Left hindlimb (tissue), 1 donor: ENCODE results near the gene ARHGAP30.
"Not testable (repeated sequence)": the region's sequence is repeated elsewhere in the genome, so short reads cannot be mapped to it uniquely, and the experiment has no call there.

Experiments used
- DNase-seq: peaks from one replicate; pipeline ENCODE4 v3.0.0-alpha.2; 2018

Gene ARHGAP30

GRCh38 chr1:161037661-161038522, 31.8 kb downstream of the ARHGAP30 start:
- DNase-seq, result no peak

DNA sequence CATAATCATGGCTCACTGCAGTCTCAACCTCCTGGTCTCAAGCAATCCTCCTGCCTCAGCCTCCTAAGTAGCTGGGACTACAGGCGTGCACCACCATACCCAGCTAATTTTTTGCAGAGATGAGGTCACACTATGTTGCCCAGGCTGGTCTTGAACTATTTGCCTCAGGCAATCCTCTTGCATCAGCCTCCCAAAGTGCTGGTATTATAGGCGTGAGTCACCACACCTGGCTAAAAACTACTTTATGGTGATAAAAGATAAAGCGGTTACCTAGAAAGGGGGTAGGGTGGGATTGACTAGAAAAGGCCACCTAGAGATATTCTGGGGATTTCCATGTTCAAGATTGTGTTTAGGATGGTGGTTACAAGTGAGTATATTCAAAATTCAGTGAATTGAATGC, 35.9 kb downstream of the ARHGAP30 start:
- DNase-seq, result no peak

GRCh38 chr1:161032409-161032808, 37.3 kb downstream of the ARHGAP30 start:
- no peak for DNase-seq

DNA sequence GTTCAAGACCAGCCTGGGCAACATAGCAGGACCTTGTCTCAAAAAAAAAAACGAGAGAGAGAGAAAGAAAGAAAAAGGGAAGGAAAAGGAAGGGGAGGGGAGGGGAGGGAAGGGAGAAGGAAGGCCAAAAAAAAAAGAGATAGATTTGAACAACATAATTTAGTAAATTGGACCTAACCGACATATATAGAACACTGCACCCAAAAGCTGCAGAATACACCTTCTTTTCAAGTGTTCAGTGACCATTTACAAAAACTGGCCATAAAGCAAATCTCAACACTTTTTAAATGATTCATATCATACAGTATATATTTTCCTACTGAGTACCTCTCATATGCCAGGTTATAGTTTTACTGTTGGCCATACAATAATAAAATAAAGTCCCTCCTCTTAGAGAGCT, 37.8 kb downstream of the ARHGAP30 start:
- no peak for DNase-seq

GRCh38 chr1:161029466-161029865, 40.2 kb downstream of the ARHGAP30 start:
- DNase-seq, result not testable (repeated sequence)

GRCh38 chr1:161026954-161027353, 42.7 kb downstream of the ARHGAP30 start:
- not testable (repeated sequence) for DNase-seq

DNA sequence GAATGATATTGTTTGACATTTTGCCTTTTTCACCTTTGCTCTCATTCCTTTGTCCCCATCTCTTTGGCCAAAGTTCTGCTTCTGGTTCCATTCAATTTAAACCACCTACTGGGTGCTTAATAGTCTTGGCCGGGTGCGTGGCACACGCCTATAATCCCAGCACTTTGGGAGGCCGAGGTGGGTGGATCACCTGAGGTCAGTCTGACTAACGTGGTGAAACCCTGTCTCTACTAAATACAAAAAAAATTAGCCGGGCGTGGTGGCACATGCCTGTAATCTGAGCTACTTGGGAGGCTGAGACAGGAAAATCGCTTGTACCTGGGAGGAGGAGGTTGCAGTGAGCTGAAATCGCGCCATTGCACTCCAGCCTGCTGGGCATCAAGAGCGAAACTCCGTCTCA, 47.3 kb downstream of the ARHGAP30 start:
- DNase-seq, result not testable (repeated sequence)

DNA sequence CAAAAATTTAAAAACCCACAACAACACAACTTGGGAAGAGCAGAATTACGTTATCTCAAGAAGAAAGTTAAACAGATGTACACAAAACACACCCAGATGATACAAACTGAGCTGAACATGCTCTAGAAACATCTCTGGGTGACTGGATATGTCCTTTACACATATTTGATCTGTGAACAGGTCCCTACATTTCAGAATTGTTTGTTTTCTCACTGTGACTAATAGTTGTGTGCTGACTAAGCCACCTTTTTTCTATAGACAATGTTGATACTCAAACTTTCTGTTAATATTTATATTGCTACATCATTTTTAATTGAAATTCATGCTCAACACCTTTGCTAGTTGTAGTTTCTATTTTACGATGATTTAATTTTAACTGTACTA, 47.7 kb downstream of the ARHGAP30 start:
- no peak for DNase-seq

- DNase-seq, result peak; percentile 59
Observed at GRCh38 chr1:161021165-161021969, 48.3 kb downstream of the ARHGAP30 start.

GRCh38 chr1:161020509-161021164, 49.1 kb downstream of the ARHGAP30 start, which contains the start of gene F11R:
F11R (minus strand) TSS chr1:161021152; CDS start chr1:161021073, 79 bp downstream.
- no peak for DNase-seq

GRCh38 chr1:161019751-161020495, 49.8 kb downstream of the ARHGAP30 start:
- no peak for DNase-seq

GRCh38 chr1:161019111-161019660, 50.5 kb downstream of the ARHGAP30 start:
- not testable (repeated sequence) for DNase-seq

- DNase-seq, result no peak
Observed at GRCh38 chr1:161018631-161018930, 51.1 kb downstream of the ARHGAP30 start.

- no peak for DNase-seq
Observed at GRCh38 chr1:161017756-161018630, 51.7 kb downstream of the ARHGAP30 start.

GRCh38 chr1:161017181-161017580, 52.5 kb downstream of the ARHGAP30 start:
- DNase-seq, result not testable (repeated sequence)

DNA sequence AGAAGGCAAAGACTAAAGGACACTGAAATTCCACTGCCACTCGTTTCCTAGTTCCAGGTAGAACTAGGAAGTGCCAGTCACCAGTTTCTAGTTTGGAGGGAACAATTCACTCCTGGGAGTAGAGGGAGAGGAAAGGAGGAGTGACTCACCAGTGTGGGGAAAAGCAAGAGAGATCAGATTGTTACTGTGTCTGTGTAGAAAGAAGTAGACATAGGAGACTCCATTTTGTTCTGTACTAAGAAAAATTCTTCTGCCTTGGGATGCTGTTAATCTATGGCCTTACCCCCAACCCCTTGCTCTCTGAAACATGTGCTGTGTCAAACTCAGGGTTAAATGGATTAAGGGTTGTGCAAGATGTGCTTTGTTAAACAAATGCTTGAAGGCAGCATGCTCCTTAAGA, 53.0 kb downstream of the ARHGAP30 start:
- DNase-seq, result not testable (repeated sequence)

DNA sequence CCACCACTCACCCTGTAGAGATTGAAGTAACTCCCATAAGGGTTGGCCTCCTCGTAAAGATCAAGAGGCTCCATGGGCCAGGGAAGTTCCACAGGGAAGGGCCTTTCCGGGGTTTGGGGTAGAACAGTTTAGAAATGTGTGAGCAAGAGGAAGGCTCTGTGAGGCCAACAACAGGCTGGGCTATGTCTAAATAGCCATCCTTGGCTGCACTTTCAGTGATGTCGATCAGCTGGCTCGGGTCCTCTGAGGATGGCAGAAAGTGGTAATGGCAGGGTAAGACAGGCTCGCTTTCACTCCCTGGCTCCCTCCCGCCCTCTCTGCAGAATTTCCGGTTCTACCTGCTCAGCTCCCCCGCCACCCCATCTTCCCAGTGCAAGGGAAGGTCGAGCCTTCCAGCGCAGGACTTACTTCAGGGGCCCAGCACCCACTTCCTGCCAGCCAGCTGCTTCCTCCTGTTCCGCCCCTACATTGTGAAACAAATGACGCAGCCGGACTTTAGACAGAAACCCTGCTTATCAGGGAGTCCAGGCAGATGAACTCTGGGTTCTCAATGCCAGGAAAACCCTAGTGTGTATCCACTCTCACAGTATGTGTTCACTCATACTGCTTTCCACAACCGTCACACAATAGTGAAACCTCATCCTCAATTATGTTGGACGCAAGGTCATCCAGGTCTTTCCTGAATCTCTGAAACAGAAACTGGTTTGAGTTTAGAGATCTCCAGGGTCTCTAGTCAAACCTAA, 56.0 kb downstream of the ARHGAP30 start:
- peak; percentile 63 for DNase-seq

DNA sequence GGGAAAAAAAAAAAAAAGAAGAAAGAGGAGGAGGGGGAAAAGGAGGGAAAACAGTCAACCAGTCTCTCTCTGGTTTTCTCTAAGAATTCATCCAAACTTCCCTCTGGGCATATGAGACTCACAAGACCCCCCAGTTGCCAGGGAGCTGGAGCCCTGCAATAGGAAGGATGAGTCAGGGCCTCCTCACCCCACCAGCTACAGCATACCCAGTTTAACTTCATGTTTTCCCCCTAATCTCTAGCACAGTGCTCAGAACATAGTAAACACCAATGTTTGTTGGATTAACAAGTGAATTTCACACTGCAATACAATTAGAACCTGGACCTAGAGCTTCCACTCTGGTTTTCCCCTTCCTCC, 56.6 kb downstream of the ARHGAP30 start:
- no peak for DNase-seq

DNA sequence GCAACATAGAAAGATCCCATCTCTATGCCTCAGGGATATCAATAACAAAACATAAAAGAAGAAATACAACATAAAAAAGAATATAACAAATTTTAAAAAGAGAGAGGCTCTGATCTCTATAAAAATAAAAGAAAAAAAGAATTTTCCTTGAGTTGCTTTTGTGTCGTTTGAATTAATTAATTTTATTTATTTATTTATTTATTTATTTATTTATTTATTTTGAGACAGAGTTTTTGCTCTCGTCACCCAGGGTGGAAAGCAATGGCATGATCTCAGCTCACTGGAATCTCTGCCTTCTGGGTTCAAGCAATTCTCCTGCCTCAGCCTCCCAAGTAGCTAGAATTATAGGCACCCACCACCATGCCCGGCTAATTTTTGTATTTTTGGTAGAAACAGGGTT, 57.3 kb downstream of the ARHGAP30 start:
- DNase-seq, result no peak

DNA sequence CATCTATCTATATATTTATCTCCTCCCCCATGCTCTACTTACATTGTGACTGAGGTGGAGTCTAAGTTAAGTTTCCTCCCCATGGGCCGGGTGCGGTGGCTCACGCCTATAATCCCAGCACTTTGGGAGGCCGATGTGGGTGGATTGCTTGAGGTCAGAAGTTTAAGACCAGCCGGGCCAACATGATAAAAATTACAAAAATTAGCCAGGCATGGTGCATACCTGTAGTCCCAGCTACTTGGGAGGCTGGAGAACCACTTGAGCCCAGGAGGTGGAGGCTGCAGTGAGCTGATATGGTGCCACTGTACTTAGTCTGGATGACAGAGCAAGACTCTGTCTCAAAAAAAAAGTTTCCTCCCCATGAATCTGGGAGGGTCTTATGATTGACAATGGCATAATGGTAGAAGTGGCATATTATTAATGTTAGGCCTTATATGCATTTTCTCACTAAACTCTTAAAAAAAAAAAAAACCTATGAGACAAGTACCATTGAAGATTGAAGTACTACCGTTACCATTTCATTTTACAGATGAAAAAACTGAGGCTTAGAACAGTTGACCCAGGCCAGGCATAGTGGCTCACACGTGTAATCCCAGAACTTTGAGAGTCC, 60.0 kb downstream of the ARHGAP30 start:
- DNase-seq, result no peak
